ENCODE measurements around the gene ESR2.

Gene ESR2

GRCh38 chr14:64266239-64266638, 27.9 kb downstream of the ESR2 start:
- DNase-seq (ENCODE audit: low spot score): no peak

GRCh38 chr14:64265222-64265621, 28.9 kb downstream of the ESR2 start:
- no peak for DNase-seq (ENCODE audit: low spot score)

DNA sequence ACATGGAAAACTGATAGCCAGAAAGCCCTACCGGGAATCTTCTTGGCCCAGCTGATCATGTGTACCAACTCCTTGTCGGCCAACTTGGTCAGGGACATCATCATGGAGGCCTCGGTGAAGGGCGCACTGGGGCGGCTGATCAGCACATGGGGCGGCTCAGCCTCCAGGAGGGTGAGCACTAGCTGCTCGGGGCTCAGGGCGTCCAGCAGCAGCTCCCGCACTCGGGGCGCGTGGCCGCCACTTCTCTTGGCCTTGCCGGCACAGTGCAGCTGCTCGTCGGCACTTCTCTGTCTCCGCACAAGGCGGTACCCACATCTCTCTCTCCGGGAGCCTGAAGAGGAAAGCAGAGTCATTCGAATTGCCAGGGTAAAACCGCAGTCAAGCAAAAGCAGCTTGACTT, 33.8 kb downstream of the ESR2 start:
- no peak for DNase-seq (ENCODE audit: low spot score)

DNA sequence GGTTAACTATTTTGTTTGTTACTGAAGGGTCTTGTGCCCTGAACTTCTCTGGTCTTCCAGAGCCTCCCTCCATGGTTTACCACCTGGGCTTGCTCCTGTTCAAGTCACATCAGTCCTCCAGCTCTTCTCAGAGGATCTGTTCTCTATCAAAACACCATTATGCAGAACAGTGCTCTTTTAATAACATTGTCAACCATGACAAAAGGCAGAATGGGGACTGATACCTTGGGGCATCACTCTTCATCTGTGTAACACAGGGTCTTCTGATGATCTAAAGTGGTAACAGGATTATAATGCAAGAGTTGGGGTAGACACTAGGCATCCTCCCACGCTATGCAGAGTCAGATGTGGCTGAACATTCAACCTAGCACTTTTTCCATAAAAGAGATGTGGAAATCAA, 38.4 kb downstream of the ESR2 start:
- no peak for DNase-seq (ENCODE audit: low spot score)

DNA sequence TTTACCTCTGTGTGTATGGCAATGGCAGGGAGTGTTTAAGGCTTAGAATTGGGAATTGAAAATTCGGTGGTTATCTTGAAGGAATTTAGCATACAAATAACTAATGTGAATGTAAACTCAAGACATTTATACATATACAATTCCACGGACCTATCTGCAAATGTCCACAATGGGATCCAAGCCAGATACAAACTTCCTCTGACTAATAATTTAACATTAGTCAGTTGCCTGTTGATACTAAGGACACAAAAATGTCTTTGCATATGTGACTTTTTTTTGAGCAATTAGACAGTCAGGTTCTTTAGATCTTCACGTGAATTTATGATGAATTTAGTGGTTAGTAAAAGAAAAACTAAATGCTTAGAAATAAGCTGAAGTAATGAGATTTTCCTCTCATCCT, 40.5 kb downstream of the ESR2 start:
- DNase-seq (ENCODE audit: low spot score): no peak

DNA sequence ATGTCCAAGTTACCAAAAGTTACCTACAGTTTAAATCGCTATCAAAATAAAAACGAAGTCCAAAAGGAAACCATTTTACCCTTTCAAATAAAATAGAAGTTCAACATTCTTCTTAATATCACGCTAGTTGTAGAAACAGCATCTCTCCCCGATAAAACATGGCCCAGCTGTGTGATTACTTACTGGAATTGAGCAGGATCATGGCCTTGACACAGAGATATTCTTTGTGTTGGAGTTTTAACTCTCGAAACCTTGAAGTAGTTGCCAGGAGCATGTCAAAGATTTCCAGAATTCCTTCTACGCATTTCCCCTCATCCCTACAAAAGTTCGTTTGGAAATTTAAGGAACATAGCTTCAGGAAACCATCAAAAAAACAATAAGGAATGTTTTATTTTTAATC, 44.8 kb downstream of the ESR2 start:
- DNase-seq (ENCODE audit: low spot score): no peak

- DNase-seq (ENCODE audit: low spot score): no peak
Measured at GRCh38 chr14:64248689-64249088, 45.5 kb downstream of the ESR2 start.

GRCh38 chr14:64247195-64247594, 47.0 kb downstream of the ESR2 start:
- DNase-seq (ENCODE audit: low spot score): no peak

DNA sequence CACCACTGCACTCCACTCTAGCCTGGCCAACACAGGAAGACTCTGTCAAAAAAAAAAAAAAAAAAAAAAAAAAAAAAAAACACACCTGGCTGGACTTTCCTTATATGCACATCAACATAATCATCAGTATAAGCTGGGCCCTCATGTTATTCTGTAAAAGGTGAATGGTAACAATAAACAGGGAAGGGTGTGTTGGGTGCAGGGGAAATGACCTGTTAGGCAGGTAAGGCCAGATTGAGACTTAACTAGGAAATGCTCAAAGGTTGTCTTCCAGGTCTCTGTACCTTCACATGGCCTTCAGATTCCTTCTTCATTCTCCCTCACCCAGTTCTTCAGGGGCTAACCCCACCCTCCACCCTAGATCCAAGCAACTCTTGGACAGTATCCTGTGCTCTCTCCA, 47.5 kb downstream of the ESR2 start:
- DNase-seq (ENCODE audit: low spot score): no peak

DNA sequence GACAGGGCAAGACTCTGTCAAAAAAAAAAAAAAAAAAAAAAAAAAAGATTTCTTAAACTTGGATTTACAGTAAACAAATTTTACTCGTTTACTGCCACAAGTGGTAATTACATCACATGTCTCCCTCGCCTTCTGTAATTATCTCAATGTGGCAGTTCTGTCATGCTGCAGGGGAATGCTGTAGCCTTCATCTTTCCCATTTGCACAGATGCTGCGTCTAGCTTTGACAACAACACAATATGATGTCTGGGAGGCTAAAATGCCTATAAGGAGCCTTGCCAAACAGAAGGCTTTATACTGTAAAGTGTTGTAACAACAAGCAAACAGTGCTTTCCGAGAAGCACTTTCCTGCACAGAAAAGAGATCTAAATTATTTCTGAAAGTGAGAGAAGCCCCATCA, 48.7 kb downstream of the ESR2 start:
- DNase-seq (ENCODE audit: low spot score): no peak

DNA sequence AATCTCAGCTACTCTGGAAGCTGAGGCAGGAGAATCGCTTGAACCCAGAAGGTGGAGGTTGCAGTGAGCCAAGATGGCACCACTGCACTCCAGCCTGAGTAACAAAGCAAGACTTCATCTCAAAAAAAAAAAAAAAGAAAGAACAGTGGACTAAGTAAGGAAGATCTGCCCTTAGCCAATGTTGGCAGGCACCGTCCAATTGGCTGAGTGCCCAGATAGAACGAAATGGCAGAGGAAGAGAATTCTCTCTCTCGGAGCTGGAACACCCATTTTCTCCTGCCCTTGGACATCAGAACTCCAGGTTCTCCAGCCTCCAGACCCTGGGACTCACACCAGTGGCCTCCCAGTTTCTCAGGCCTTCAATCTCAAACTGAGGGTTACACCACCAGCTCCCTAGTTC, 49.9 kb downstream of the ESR2 start:
- DNase-seq (ENCODE audit: low spot score): no peak

DNA sequence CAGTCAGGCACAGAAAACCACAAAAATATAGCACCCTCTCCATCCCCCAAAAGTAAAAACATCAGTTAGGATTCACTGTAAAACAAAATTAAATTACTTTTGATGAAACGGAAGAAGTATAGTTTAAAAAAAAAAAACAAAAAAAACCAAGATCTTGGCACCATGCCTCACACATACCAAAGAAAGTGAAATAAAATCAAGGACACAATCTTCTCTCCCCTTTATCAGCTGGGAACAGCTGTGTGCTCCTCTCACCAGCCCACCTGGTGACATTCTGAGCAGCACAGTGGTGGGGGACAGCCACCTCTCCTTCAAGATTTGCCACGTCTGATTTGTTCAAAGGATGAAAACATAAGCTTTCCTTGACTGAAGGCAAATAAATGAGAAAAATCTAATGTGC, 55.5 kb downstream of the ESR2 start:
- no peak for DNase-seq (ENCODE audit: low spot score)

DNA sequence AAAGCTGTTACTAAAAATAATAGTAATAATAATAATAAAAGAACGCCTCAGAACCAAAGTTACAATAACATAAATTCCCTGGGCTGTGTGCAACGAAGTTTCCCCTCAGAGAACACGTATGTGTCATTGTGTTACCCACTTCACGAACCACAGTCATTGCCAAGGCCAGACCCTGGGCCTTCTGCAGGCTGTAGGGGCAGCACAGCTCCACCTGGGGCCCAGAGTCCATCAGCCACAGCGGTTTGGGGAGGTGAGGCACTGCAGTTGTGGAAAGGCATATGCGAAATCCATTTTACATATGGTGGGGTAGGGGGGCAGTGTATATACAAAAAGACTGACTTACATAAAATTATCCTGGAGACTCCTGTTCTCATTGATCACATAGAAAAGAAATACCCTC, 56.1 kb downstream of the ESR2 start:
- DNase-seq (ENCODE audit: low spot score): no peak

DNA sequence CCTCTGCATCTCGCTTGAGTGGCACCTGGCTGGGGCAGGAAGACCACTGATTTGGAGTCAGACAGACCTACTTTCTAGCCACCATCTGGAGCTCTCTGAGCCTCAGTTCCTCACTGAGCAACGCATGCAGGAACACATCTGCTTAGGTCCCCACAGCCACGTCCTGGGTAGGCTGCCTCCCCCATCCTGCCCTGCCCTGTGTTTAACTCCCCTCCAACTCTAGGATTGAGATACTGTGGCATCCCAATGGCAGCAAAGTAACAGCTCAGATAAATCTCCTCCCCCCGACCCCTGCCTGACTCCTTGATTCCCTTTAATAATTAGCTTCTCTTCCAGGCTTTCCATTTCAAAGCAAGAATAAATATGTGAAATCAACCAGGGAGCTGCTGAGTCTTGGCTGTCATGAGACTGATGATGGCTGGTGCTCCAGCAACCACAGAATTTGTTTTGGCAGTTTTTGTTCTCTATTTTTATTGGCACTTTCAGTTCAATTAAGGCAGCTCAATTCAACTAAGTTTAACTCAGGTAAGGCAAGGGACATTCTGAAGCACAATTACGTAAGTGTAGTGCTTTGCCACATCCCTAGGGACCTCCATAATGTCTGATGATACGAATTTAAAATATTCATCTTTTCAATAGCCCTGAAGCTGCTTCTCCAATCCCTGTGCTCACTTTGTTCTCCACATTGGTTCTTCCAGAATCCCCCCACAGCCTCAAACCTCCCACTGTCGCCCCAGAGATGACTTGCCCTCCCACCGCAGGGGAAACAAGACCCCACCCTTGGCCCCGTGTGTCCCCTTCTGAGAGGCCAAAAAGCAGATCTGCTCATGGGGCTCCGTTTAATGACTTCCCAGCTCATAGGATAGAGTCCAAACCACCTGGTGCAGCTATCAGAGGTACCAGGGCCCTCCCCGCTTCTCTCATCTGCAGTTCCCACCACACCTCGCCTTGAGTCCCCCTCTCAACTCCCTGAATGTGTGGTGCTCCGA, 58.2 kb downstream of the ESR2 start:
- DNase-seq (ENCODE audit: low spot score): no peak

- DNase-seq (ENCODE audit: low spot score): no peak
Measured at GRCh38 chr14:64234877-64235651, 59.1 kb downstream of the ESR2 start.

GRCh38 chr14:64233531-64234190, 60.5 kb downstream of the ESR2 start:
- DNase-seq (ENCODE audit: low spot score): no peak

DNA sequence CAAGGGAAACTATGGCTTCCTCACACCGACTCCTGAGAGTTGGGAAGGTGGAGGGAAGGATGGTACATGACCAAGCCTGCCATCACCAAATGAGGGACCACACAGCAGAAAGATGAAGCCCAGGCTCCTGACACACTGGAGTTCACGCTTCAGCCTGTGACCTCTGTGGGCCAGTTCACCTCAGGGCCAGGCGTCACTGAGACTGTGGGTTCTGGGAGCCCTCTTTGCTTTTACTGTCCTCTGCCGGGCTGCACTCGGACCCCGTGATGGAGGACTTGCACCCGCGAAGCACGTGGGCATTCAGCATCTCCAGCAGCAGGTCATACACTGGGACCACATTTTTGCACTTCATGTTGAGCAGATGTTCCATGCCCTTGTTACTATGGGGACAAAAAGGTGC, 61.2 kb downstream of the ESR2 start:
- no peak for DNase-seq (ENCODE audit: low spot score)

DNA sequence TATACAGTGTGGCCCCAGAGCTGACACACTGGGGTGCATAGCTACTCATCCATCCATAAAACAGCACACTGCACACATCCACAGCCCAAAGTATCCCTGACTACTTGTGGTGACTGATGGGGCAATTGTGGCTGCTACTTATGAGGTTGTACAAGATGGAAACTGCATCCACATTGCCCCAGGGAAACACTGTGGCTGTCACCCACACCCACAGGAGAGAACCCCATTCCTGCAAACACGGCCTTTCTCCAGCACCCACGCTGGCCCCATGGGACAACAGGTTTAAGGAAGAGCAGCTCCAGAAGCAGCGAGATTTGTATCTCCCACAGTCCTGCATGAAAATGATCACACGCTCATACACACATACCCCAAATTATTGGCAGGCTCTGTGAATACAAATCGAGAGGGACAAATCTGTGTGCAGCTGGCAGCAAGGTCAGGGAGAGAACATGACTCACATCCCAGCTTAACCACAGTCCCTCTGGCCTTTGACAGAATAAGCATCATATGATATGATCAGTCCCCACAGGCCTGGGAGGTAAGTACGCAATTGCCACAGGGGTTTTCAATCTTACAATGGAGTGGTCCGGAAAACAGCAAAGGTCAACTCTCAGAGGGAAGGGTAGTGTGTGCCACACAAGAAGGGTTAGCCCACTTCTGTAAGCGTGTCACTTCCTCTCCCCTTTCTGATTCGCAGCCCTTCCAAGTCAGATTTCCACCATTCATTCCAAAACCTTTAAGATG, 61.9 kb downstream of the ESR2 start:
- no peak for DNase-seq (ENCODE audit: low spot score)

- DNase-seq (ENCODE audit: low spot score): no peak
Measured at GRCh38 chr14:64229489-64229888, 64.7 kb downstream of the ESR2 start.

DNA sequence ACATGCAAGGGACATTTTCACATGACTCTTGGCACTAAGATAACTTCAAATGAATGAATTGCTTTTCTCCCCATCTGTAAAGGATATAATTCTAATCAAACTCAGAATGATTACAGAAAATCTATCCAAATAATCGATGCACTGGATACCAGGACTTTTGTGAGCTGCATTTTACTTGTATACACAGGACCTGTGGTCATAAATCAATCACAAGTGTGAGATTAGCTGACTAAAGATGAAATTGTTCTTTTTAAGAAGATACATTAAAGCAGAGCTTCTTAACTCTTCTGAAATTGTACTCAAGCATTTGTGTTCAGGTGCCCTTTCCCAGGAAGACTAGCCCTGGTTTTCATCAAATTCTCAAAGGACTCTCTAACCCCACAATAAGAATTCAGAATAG, 66.3 kb downstream of the ESR2 start:
- no peak for DNase-seq (ENCODE audit: low spot score)

DNA sequence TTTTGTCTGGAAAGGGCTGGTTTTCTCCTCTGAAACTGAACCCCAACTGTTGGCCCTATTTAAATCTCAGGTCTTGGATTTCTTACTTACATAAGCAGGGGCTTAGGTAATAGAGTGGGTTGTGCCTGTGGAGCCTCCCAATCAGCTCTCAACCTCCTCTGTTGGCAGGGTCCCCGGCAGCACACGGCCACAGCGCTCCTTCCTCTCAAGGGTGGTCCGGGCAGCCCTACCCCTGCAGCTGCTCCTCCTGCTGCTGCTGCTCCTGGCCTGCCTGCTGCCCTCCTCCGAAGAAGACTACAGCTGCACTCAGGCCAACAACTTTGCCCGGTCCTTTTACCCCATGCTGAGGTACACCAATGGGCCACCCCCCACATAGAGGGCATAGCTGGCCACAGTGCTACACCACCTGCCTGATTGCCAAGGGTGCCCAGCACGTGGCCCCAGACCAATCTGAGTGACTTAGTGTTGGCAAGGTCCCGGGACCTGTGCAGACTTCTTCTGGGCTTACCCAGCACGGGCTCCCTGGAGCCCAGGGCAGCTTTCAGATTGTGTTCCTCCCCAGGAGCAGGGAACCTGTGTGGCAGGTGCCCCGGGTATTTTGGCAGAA, 68.9 kb downstream of the ESR2 start:
- no peak for DNase-seq (ENCODE audit: low spot score)

All from HuH-7.5 (cell line).